Astrocyte (in vitro differentiated cells and primary cell): ENCODE results near the gene UTY. TPM values are rescaled to one million over a fixed set of nuclear protein-coding genes. Genes with fewer than 3 reads are reported as not detected.

Experiments used
- DNase-seq: peaks from one replicate; pipeline ENCODE4 v3.0.0-alpha.2; 2010; ENCODE audit warnings: low read depth
- FAIRE-seq: peaks from 2 replicates; lab custom pipeline; 2011; peaks lifted over from hg19 to GRCh38; lab: Jason Lieb, UNC
- H2AFZ ChIP-seq: 2 replicates; pipeline ENCODE4 v1.6.0; 2012; ENCODE audit warnings: low read depth, low read length, inconsistent platforms
- H3K27ac ChIP-seq: 2 replicates; pipeline ENCODE4 v1.5.1; 2011; ENCODE audit warnings: low read depth, low read length, inconsistent platforms
- H3K27me3 ChIP-seq: 2 replicates; pipeline ENCODE4 v1.6.0; 2011; ENCODE audit warnings: low read length, inconsistent platforms; ENCODE audit not compliant: insufficient read depth
- H3K36me3 ChIP-seq: 2 replicates; pipeline ENCODE4 v1.5.1; 2011; ENCODE audit warnings: low read length, inconsistent platforms; ENCODE audit not compliant: insufficient read depth
- H3K4me1 ChIP-seq: 2 replicates; pipeline ENCODE4 v1.5.1; 2011; ENCODE audit warnings: low read length, inconsistent platforms; ENCODE audit not compliant: insufficient read depth
- H3K4me2 ChIP-seq: 2 replicates; pipeline ENCODE4 v1.6.0; 2012; ENCODE audit warnings: low read length, inconsistent platforms
- H3K4me3 ChIP-seq: 2 replicates; pipeline ENCODE4 v1.5.1; 2011; ENCODE audit warnings: low read depth, mild to moderate bottlenecking, low read length, inconsistent platforms; ENCODE audit not compliant: insufficient read depth
- H3K79me2 ChIP-seq: 2 replicates; pipeline ENCODE4 v1.6.0; 2012; ENCODE audit warnings: mild to moderate bottlenecking, low read length, inconsistent platforms; ENCODE audit not compliant: insufficient read depth
- H3K9ac ChIP-seq: 2 replicates; pipeline ENCODE4 v1.6.0; 2012; ENCODE audit warnings: mild to moderate bottlenecking, low read length, inconsistent platforms
- H3K9me3 ChIP-seq: 2 replicates; pipeline ENCODE4 v1.5.1; 2012; ENCODE audit warnings: low read depth, mild to moderate bottlenecking, low read length, inconsistent platforms; ENCODE audit not compliant: insufficient read depth
- H4K20me1 ChIP-seq: 2 replicates; pipeline ENCODE4 v1.6.0; 2012; ENCODE audit warnings: low read length, inconsistent platforms; ENCODE audit not compliant: insufficient read depth
- H3K27ac Mint-ChIP-seq: one replicate; pipeline ENCODE4 v1.8.0; 2021; ENCODE audit warnings: mild to moderate bottlenecking, mixed read lengths; ENCODE audit not compliant: unreplicated experiment
- H3K27me3 Mint-ChIP-seq: one replicate; pipeline ENCODE4 v1.8.0; 2021; ENCODE audit warnings: low read depth, mixed read lengths; ENCODE audit not compliant: unreplicated experiment
- H3K36me3 Mint-ChIP-seq: one replicate; pipeline ENCODE4 v1.8.0; 2021; ENCODE audit warnings: low read depth, mixed read lengths; ENCODE audit not compliant: unreplicated experiment
- H3K4me1 Mint-ChIP-seq: one replicate; pipeline ENCODE4 v1.8.0; 2021; ENCODE audit warnings: low read depth, mixed read lengths; ENCODE audit not compliant: unreplicated experiment
- H3K4me3 Mint-ChIP-seq: one replicate; pipeline ENCODE4 v1.8.0; 2021; ENCODE audit warnings: mild to moderate bottlenecking, moderate library complexity, mixed read lengths; ENCODE audit not compliant: unreplicated experiment
- H3K9me3 Mint-ChIP-seq: one replicate; pipeline ENCODE4 v1.8.0; 2021; ENCODE audit warnings: mild to moderate bottlenecking, mixed read lengths; ENCODE audit not compliant: unreplicated experiment
- EZH2 ChIP-seq: IDR thresholded peaks from 2 replicates; pipeline ENCODE4 v1.6.1; 2012; ENCODE audit warnings: mild to moderate bottlenecking, low read length, inconsistent platforms; ENCODE audit not compliant: insufficient read depth
- total RNA-seq: library from RNA; stranded (reverse); gene quantifications from 2 replicates; pipeline ENCODE4 v1.2.1, GENCODE V29; 2021
- TF ChIP-seq, protein P1 (sequence below): IDR thresholded peaks from 2 replicates; pipeline ENCODE4 v1.5.1; 2011; ENCODE audit warnings: low read depth, mild to moderate bottlenecking, inconsistent platforms, low read length, moderate library complexity; ENCODE audit not compliant: insufficient read depth

The UTY gene
- total RNA-seq, 1 donor from 2014 or later = 14.9 TPM

DNA sequence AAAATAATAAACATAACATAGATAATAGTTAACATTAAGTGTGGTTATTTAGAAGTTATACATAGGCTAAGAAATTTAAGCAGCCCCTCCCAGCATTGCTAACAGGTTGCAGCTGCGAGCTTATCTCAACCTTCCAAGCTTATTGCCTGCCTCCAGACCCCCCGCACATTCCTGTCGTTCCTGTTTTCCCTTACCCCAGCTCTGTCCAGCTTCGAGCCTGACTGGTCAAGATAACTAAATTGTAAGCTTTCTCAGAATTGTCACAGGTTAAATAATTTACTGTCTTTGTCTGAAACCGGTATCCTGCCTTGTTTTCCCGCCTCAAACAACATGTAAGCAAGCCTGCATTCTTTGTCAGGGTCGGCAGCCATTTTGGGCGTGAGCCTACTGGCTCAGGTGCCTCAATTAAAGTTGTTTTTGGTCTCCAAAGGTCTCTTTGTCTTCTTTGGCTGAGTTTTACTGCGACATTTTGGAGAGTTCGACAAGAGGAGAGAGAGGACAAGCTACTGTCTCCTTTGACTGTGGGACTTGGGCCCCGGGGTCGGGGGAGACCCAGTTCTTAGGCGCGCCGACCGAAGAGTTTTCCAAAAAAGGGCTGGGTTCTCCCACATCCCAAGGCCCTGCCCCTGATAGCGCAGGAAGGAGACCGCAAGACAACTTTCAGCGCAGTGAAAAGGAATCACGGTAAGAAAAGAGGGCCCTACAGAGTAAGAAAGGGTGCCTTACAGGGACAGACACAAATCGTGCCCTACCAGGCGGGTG lies 44.4 kb downstream of the UTY start:
- H3K9me3 Mint-ChIP-seq = peaks cover 5% of the 10 kb centered on the region
- no peak overlapping the region for H3K4me3 Mint-ChIP-seq
- no peak overlapping the region for H2AFZ ChIP-seq
- H3K4me1 Mint-ChIP-seq = peaks cover 20% of the 10 kb centered on the region
- H3K4me1 ChIP-seq = no peaks in the 10 kb centered on the region
- no peak overlapping the region for H3K9ac ChIP-seq
- H3K9me3 ChIP-seq = no peaks in the 10 kb centered on the region
- H3K4me3 ChIP-seq = no peak overlapping the region
- H3K27me3 ChIP-seq = no peaks in the 10 kb centered on the region
- DNase-seq (no peak), FAIRE-seq (no peak)
- H4K20me1 ChIP-seq = peaks cover 41% of the 10 kb centered on the region
- H3K79me2 ChIP-seq = peaks cover 45% of the 10 kb centered on the region
- H3K27ac ChIP-seq = no peak overlapping the region
- peaks cover 4% of the 10 kb centered on the region for H3K36me3 Mint-ChIP-seq
- no peak overlapping the region for H3K27ac Mint-ChIP-seq
- TF ChIP-seq EZH2 = no peak
- H3K27me3 Mint-ChIP-seq = no peaks in the 10 kb centered on the region
- H3K4me2 ChIP-seq = no peak overlapping the region
- H3K36me3 ChIP-seq = no peaks in the 10 kb centered on the region

DNA sequence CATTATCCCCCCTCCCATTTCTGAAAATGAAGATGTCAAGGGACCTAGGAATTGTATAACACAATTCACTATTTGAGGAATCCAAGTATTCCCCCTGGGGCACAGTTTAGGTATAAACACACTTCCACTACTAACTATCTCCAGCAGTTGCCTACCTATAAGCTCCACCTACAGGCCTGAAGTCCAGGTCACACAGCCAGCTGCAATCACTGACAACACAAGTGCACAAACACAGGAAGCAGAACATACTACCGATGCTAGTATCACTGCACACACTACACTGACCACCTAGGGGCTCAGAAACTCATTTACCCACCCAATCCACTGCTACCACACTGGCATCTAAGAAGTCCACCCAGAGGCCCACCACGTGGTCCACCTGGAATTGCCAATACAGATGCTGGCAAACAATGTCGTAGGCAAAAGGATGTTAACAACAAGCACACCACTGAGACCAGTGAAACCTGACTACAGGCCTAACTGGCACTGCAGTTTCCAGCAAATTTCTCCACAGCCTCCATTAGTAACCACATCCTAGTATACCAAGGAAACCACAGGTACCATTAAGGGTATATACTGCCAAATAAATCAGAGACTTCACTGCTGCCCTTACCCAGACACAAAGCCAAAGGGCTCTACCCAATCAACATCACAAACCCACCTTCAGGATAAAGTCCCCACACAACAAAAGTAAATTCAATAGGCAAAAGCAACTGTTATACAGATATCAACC lies 47.4 kb downstream of the UTY start:
- Histone ChIP-seq H3K4me1 (no peaks in the 10 kb centered on the region), H2AFZ (no peak overlapping the region), H3K9me3 (peaks cover 3% of the 10 kb centered on the region), H4K20me1 (peaks cover 24% of the 10 kb centered on the region), H3K79me2 (peaks cover 49% of the 10 kb centered on the region), H3K36me3 (no peaks in the 10 kb centered on the region), H3K4me2 (no peak overlapping the region), H3K9ac (no peak overlapping the region), H3K27me3 (no peaks in the 10 kb centered on the region), H3K4me3 (no peak overlapping the region), H3K27ac (no peak overlapping the region)
- H3K27ac Mint-ChIP-seq = no peak overlapping the region
- H3K36me3 Mint-ChIP-seq = peaks cover 8% of the 10 kb centered on the region
- H3K4me1 Mint-ChIP-seq = peaks cover 20% of the 10 kb centered on the region
- TF ChIP-seq, protein P1, sequence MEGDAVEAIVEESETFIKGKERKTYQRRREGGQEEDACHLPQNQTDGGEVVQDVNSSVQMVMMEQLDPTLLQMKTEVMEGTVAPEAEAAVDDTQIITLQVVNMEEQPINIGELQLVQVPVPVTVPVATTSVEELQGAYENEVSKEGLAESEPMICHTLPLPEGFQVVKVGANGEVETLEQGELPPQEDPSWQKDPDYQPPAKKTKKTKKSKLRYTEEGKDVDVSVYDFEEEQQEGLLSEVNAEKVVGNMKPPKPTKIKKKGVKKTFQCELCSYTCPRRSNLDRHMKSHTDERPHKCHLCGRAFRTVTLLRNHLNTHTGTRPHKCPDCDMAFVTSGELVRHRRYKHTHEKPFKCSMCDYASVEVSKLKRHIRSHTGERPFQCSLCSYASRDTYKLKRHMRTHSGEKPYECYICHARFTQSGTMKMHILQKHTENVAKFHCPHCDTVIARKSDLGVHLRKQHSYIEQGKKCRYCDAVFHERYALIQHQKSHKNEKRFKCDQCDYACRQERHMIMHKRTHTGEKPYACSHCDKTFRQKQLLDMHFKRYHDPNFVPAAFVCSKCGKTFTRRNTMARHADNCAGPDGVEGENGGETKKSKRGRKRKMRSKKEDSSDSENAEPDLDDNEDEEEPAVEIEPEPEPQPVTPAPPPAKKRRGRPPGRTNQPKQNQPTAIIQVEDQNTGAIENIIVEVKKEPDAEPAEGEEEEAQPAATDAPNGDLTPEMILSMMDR = no peak
- no peak for TF ChIP-seq EZH2
- peaks cover 11% of the 10 kb centered on the region for H3K9me3 Mint-ChIP-seq
- DNase-seq = no peak
- H3K27me3 Mint-ChIP-seq = no peaks in the 10 kb centered on the region
- no peak for FAIRE-seq
- no peak overlapping the region for H3K4me3 Mint-ChIP-seq

DNA sequence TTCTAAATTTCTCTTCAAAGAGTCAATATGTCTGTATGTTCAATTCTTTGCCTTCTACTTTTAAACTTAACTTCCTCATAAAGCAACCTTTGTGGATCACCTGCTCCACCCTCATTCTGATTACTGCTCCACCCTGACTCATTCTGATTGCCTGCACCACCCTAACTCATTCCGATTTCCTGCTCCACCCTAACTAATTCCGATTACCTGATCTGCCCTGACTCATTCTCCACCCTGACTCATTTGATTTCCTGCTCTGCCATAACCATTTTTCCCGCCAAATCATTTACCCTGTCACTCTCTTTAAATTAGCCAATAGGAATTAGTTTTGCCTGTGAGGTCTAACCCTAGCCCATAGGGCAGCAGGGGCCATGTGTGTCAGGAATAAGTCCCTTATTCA lies 50.3 kb downstream of the UTY start:
- Histone ChIP-seq H3K4me2 (no peak overlapping the region), H3K27me3 (no peaks in the 10 kb centered on the region), H3K4me3 (no peak overlapping the region), H3K27ac (no peak overlapping the region), H4K20me1 (peaks cover 37% of the 10 kb centered on the region), H3K36me3 (no peaks in the 10 kb centered on the region), H3K9ac (no peak overlapping the region), H2AFZ (no peak overlapping the region), H3K4me1 (no peaks in the 10 kb centered on the region), H3K9me3 (peaks cover 3% of the 10 kb centered on the region), H3K79me2 (peaks cover 64% of the 10 kb centered on the region)
- peaks cover 15% of the 10 kb centered on the region for H3K4me1 Mint-ChIP-seq
- no peak for TF ChIP-seq EZH2
- TF ChIP-seq, protein P1 = no peak
- no peak overlapping the region for H3K27ac Mint-ChIP-seq
- H3K4me3 Mint-ChIP-seq = no peak overlapping the region
- DNase-seq (no peak), FAIRE-seq (no peak)
- no peaks in the 10 kb centered on the region for H3K27me3 Mint-ChIP-seq
- H3K36me3 Mint-ChIP-seq = peaks cover 10% of the 10 kb centered on the region
- H3K9me3 Mint-ChIP-seq = peaks cover 11% of the 10 kb centered on the region
